Measurements from ENCODE around the gene GJD3. TPM values are rescaled to one million over a fixed set of nuclear protein-coding genes. Genes with fewer than 3 reads are reported as not detected.

Gene GJD3
- total and polyA plus RNA-seq, 9 of the 15 experiments (the other 6 are each of a cell fraction or from before 2014, with no cell fraction given) = 0.17 to 0.38 TPM; not detected in 7

DNA sequence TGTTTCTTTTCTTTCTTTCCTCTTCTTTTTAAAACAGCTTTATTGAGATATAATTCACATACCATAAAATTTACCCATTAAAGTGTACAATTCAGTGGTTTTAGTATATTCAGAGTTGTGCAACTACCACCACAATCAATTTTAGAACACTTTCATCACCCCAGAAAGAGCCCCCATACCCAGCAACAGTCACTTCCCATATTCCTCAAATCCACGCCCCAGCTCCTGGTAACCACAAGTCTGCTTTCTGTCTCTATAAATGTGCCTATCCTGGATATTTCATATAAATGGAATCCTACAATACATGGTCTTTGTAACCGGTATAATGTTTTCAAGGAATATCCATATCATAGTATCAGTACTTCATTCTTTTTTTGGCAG, 36.2 kb downstream of the GJD3 start:
- in situ Hi-C loops (cut with MboI) (no loop called here), intact Hi-C loops (cut with micrococcal nuclease) (no loop called here)
- ChIA-PET CTCF (ENCODE audit: low intra/inter-chr PET ratio) (no interaction called here), POLR2A (interaction anchor here (0.6 to 1.6 kb wide), 4 partner anchors 10 to 439 kb away, joined by 3 to 7 read pairs (median 4); no protein-coding TSS in a partner anchor)
- peaks cover 9 to 53% of the 10 kb centered on the region in 2 experiments for H3K4me1 ChIP-seq (replicated peaks in 1 of 2; ENCODE audit: control insufficient read depth in 2 of 2, insufficient read depth in 2 of 2, low read length in 2 of 2)
- peaks cover 59% of the 10 kb centered on the region for H3K79me2 ChIP-seq (ENCODE audit: control insufficient read depth, insufficient read depth, low read length)
- H4K20me1 ChIP-seq (replicated peaks; ENCODE audit: control insufficient read depth, insufficient read depth, low read length) = peaks cover 7% of the 10 kb centered on the region
- H3K4me3 ChIP-seq = no peak overlapping the region
- H2AFZ ChIP-seq (ENCODE audit: low read depth, low read length) = no peak overlapping the region
- no peak for FAIRE-seq
- no peak for ATAC-seq
- no peaks in the 10 kb centered on the region for H3K27me3 ChIP-seq (ENCODE audit: control insufficient read depth in 2 of 2, insufficient read depth in 2 of 2, low read length in 2 of 2)
- H3K4me2 ChIP-seq (ENCODE audit: insufficient read depth, low read length) = no peak overlapping the region
- H3K9ac ChIP-seq (ENCODE audit: insufficient read depth in 1 of 2, low read depth in 2 of 2, low read length in 2 of 2) = no peak overlapping the region
- TF ChIP-seq SRSF3 (IDR thresholded peaks at IDR 0.05; ENCODE audit: insufficient read depth, low read length) (no peak), HLTF (IDR thresholded peaks at IDR 0.05) (no peak), EHMT2 (IDR thresholded peaks at IDR 0.05) (no peak), NCOA6 (IDR thresholded peaks at IDR 0.05) (no peak), FOS (IDR thresholded peaks at IDR 0.05; ENCODE audit: extremely low read depth, insufficient read length) (no peak)
- TF ChIP-seq, protein P1, sequence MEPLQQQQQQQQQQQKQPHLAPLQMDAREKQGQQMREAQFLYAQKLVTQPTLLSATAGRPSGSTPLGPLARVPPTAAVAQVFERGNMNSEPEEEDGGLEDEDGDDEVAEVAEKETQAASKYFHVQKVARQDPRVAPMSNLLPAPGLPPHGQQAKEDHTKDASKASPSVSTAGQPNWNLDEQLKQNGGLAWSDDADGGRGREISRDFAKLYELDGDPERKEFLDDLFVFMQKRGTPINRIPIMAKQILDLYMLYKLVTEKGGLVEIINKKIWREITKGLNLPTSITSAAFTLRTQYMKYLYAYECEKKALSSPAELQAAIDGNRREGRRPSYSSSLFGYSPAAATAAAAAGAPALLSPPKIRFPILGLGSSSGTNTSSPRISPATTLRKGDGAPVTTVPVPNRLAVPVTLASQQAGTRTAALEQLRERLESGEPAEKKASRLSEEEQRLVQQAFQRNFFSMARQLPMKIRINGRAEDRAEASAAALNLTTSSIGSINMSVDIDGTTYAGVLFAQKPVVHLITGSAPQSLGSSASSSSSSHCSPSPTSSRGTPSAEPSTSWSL (CRISPR knock-in tag; IDR thresholded peaks at IDR 0.05; ENCODE audit: borderline replicate concordance) = no peak
- DNase-seq (ENCODE audit: extremely low read depth in 1 of 4, low spot score in 3 of 4) = no peak
- no peaks in the 10 kb centered on the region for H3K9me1 ChIP-seq (ENCODE audit: control insufficient read depth, insufficient read depth, low read length)
- peaks cover 24% of the 10 kb centered on the region; the same call in 1 of the 3 replicates for H3K36me3 ChIP-seq (ENCODE audit: control insufficient read depth, insufficient read depth, low read length)
- no peak overlapping the region for H3K27ac ChIP-seq (ENCODE audit: extremely low read depth, low read depth, low read length)
- 84% methylated on average over 2 of the region's 2 CpGs for WGBS (ENCODE audit: insufficient coverage, low coverage, missing lambda C conversion rate)
- H3K9me3 ChIP-seq (replicated peaks; ENCODE audit: control insufficient read depth, insufficient read depth, low read depth, low read length) = no peaks in the 10 kb centered on the region
- no TSS peak for BruUV-seq (replicated peaks)

Measured in K562 (cell line).